Kidney epithelial cell (primary cell): ENCODE results near the gene MT1M. TPM values are rescaled to one million over a fixed set of nuclear protein-coding genes. Genes with fewer than 3 reads are reported as not detected.
A peak's percentile ranks its signal among the peaks of the same experiment; 100 is the strongest.

Experiments
- DNase-seq: peaks from one replicate; pipeline ENCODE4 v3.0.0-alpha.2; 2010; ENCODE audit warnings: low read depth
- H3K27me3 ChIP-seq: 2 replicates; pipeline ENCODE4 v1.6.0; 2011; ENCODE audit warnings: low read length; ENCODE audit not compliant: control insufficient read depth, insufficient read depth
- H3K36me3 ChIP-seq: 2 replicates; pipeline ENCODE4 v1.5.1; 2011; ENCODE audit warnings: low read length; ENCODE audit not compliant: control insufficient read depth, insufficient read depth
- H3K4me3 ChIP-seq: 2 replicates; pipeline ENCODE4 v1.5.1; 2011; ENCODE audit warnings: low read depth, mild to moderate bottlenecking, control low read depth, low read length
- CTCF ChIP-seq: IDR thresholded peaks from 2 replicates; pipeline ENCODE4 v1.5.1; 2011; ENCODE audit warnings: mild to moderate bottlenecking, moderate library complexity, low read length, control low read depth, inconsistent platforms; ENCODE audit not compliant: insufficient read depth, poor library complexity, severe bottlenecking
- total RNA-seq: library from RNA; depleted of rRNA; stranded (reverse); fragments of >200 nt; gene quantifications from 2 replicates; pipeline ENCODE4 v1.2.3, GENCODE V29; 2015

The MT1M gene
- total RNA-seq, 1 donor from 2014 or later: 1.9 TPM

- peak overlapping the region; percentile 87 for H3K4me3 ChIP-seq
- TF ChIP-seq CTCF: no peak
- H3K27me3 ChIP-seq: no peaks in the 10 kb centered on the region
- no peaks in the 10 kb centered on the region for H3K36me3 ChIP-seq
- no peak for DNase-seq
Measured at GRCh38 chr16:56610017-56610608, 22.3 kb upstream of the MT1M start.

- H3K4me3 ChIP-seq: no peak overlapping the region
- H3K27me3 ChIP-seq: no peaks in the 10 kb centered on the region
- no peak for TF ChIP-seq CTCF
- no peak for DNase-seq
- H3K36me3 ChIP-seq: no peaks in the 10 kb centered on the region
Measured at GRCh38 chr16:56610609-56611111, 21.8 kb upstream of the MT1M start.

GRCh38 chr16:56611281-56611833, 21.1 kb upstream of the MT1M start:
- Histone ChIP-seq H3K4me3 (no peak overlapping the region), H3K36me3 (no peaks in the 10 kb centered on the region), H3K27me3 (no peaks in the 10 kb centered on the region)
- DNase-seq: no peak
- no peak for TF ChIP-seq CTCF

- no peak for DNase-seq
- Histone ChIP-seq H3K36me3 (no peaks in the 10 kb centered on the region), H3K27me3 (no peaks in the 10 kb centered on the region), H3K4me3 (no peak overlapping the region)
- no peak for TF ChIP-seq CTCF
Measured at GRCh38 chr16:56613706-56614105, 18.8 kb upstream of the MT1M start.

- Histone ChIP-seq H3K36me3 (no peaks in the 10 kb centered on the region), H3K4me3 (no peak overlapping the region), H3K27me3 (no peaks in the 10 kb centered on the region)
- no peak for TF ChIP-seq CTCF
- DNase-seq: peak; percentile 93
Measured at GRCh38 chr16:56614549-56614991, 17.9 kb upstream of the MT1M start.

- H3K4me3 ChIP-seq: no peak overlapping the region
- H3K36me3 ChIP-seq: no peaks in the 10 kb centered on the region
- DNase-seq: no peak
- no peak for TF ChIP-seq CTCF
- H3K27me3 ChIP-seq: no peaks in the 10 kb centered on the region
Measured at GRCh38 chr16:56615353-56615752, 17.1 kb upstream of the MT1M start.
